IPS-18c (cell line): ENCODE measurements around the gene INSM1.
"Not testable (repeated sequence)": the region's sequence is repeated elsewhere in the genome, so short reads cannot be mapped to it uniquely, and the experiment has no call there.

Experiments
- H3K4me3 ChIP-seq: 2 replicates; pipeline ENCODE4 v1.7.0; 2013; ENCODE audit warnings: low read depth, mild to moderate bottlenecking, low read length, moderate library complexity; ENCODE audit not compliant: insufficient read depth
- H3K9me3 ChIP-seq: one replicate; pipeline ENCODE4 v1.6.1; 2013; ENCODE audit warnings: mild to moderate bottlenecking, low read length, moderate library complexity; ENCODE audit not compliant: control insufficient read depth, insufficient read depth

INSM1 gene

GRCh38 chr20:20353576-20353975, 14.3 kb upstream of the INSM1 start:
- H3K9me3 ChIP-seq: peaks cover 5% of the 10 kb centered on the region
- H3K4me3 ChIP-seq: no peak overlapping the region

GRCh38 chr20:20355503-20355902, 12.4 kb upstream of the INSM1 start:
- H3K4me3 ChIP-seq: not testable (repeated sequence)

GRCh38 chr20:20358801-20359200, 9.1 kb upstream of the INSM1 start:
- Histone ChIP-seq H3K4me3 (no peak overlapping the region), H3K9me3 (peaks cover 5% of the 10 kb centered on the region)

More at GRCh38 chr20:20355503-20355902, 12.4 kb upstream of the INSM1 start:
- H3K9me3 ChIP-seq: not testable (repeated sequence)

GRCh38 chr20:20359628-20360027, 8.3 kb upstream of the INSM1 start:
- H3K4me3 ChIP-seq: no peak overlapping the region
- H3K9me3 ChIP-seq: peaks cover 5% of the 10 kb centered on the region

- Histone ChIP-seq H3K9me3 (peaks cover 2% of the 10 kb centered on the region), H3K4me3 (no peak overlapping the region)
Measured at GRCh38 chr20:20360464-20360863, 7.4 kb upstream of the INSM1 start.

- H3K9me3 ChIP-seq: no peaks in the 10 kb centered on the region
- peak overlapping the region; percentile 40; the same call in 1 of the 2 replicates for H3K4me3 ChIP-seq
Measured at GRCh38 chr20:20362774-20363433, 5.0 kb upstream of the INSM1 start.

GRCh38 chr20:20363434-20363798, 4.5 kb upstream of the INSM1 start:
- no peaks in the 10 kb centered on the region for H3K9me3 ChIP-seq
- peak overlapping the region; percentile 44 for H3K4me3 ChIP-seq

GRCh38 chr20:20363799-20364592, 3.9 kb upstream of the INSM1 start:
- Histone ChIP-seq H3K4me3 (peak overlapping the region; percentile 44), H3K9me3 (no peaks in the 10 kb centered on the region)

- Histone ChIP-seq H3K9me3 (no peaks in the 10 kb centered on the region), H3K4me3 (peak overlapping the region; percentile 44; the same call in 1 of the 2 replicates)
Measured at GRCh38 chr20:20364593-20365479, 3.1 kb upstream of the INSM1 start.

GRCh38 chr20:20365480-20366161, 2.3 kb upstream of the INSM1 start:
- Histone ChIP-seq H3K4me3 (no peak overlapping the region; the same call in 1 of the 2 replicates), H3K9me3 (no peaks in the 10 kb centered on the region)

- Histone ChIP-seq H3K4me3 (peak overlapping the region; percentile 36; the same call in 1 of the 2 replicates), H3K9me3 (no peaks in the 10 kb centered on the region)
Measured at GRCh38 chr20:20366551-20366875, 1.4 kb upstream of the INSM1 start.

- Histone ChIP-seq H3K4me3 (peak overlapping the region; percentile 36), H3K9me3 (no peaks in the 10 kb centered on the region)
Measured at GRCh38 chr20:20366876-20367574, 879 bp upstream of the INSM1 start.

- H3K4me3 ChIP-seq: peak overlapping the region; percentile 56
- H3K9me3 ChIP-seq: no peaks in the 10 kb centered on the region
Measured at GRCh38 chr20:20368418-20369249, 730 bp downstream of the INSM1 start.

- Histone ChIP-seq H3K9me3 (no peaks in the 10 kb centered on the region), H3K4me3 (peak overlapping the region; percentile 40)
Measured at GRCh38 chr20:20369250-20370093, 1.6 kb downstream of the INSM1 start.

GRCh38 chr20:20370094-20370575, 2.2 kb downstream of the INSM1 start:
- Histone ChIP-seq H3K4me3 (peak overlapping the region; percentile 40; the same call in 1 of the 2 replicates), H3K9me3 (no peaks in the 10 kb centered on the region)
